ENCODE results near the gene KIF24.
A peak's percentile ranks its signal among the peaks of the same experiment; 100 is the strongest.
"Not testable (repeated sequence)": the region's sequence is repeated elsewhere in the genome, so short reads cannot be mapped to it uniquely, and the experiment has no call there.

KIF24 gene

DNA sequence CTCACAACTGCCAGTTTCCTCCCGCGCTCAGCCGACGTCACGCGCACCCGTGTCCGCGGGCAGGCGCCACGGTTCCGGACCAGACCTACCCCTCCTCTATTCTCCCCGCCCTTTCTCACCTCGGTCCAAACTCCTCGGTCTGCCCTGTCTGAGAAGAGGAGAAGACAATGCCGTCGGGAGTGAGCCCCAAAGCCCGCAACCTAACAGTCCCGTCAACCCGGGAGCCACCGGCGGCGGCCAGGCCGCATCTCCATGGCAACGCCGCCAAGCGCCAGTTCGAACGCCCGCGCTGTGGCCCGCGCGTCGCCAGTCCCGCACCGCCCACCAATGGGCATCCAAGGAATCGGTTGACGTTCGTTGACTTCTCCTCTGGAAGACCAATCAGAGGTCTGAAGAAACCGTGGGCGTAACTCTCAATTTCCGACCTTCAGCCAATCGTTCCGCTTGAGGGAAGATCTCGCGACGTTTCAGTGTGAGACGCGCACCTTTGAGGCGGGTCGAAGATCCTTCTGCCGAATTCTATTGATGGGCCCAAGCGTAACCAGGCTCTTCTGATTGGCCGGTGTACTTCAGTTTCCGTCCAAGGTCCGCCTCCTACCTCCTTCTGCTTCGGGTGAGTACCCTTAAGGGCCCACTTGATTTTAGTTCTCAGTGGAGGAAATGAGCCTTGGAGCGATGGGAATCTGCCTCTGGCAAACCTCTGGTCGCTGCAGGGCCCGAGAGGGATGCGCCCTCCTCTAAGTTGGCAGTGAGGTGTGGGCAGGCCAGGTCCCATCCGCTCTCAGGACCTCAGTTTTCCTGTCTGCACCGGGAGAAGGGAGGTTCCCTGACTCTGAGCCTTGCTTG, at the start of gene KIF24, which contains the start of gene NUDT2:
TSS of gene KIF24 (minus strand) at position 282 of the 846 bp plus-strand sequence. CDS start 17,922 bp downstream, outside the sequence.
TSS of gene NUDT2 (plus strand) at position 583 of the 846 bp plus-strand sequence. CDS start 9,471 bp downstream, outside the sequence.
- DNase-seq (ENCODE audit: low read depth) = peak; percentile 88

GRCh38 chr9:34378376-34379060, 49.5 kb upstream of the KIF24 start:
- no peak for DNase-seq (ENCODE audit: low read depth)

DNA sequence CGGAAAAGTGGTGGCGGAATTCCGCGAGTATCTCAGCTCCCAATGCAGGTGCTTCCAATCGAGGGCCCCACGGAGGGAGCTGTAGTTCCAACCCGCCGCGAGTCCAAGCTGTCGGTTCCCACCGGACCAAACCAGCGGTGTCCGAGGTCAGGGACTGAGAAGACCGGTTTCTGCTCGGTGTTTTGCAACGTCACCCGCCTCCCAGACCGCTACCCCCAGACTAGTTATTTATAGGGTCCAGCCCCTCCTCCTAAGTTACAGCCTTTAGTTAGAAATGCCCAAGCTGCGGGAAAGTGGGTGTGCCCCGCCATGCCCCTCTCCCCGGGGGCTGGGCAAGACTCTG, 48.3 kb upstream of the KIF24 start:
- DNase-seq (ENCODE audit: low read depth) = no peak

DNA sequence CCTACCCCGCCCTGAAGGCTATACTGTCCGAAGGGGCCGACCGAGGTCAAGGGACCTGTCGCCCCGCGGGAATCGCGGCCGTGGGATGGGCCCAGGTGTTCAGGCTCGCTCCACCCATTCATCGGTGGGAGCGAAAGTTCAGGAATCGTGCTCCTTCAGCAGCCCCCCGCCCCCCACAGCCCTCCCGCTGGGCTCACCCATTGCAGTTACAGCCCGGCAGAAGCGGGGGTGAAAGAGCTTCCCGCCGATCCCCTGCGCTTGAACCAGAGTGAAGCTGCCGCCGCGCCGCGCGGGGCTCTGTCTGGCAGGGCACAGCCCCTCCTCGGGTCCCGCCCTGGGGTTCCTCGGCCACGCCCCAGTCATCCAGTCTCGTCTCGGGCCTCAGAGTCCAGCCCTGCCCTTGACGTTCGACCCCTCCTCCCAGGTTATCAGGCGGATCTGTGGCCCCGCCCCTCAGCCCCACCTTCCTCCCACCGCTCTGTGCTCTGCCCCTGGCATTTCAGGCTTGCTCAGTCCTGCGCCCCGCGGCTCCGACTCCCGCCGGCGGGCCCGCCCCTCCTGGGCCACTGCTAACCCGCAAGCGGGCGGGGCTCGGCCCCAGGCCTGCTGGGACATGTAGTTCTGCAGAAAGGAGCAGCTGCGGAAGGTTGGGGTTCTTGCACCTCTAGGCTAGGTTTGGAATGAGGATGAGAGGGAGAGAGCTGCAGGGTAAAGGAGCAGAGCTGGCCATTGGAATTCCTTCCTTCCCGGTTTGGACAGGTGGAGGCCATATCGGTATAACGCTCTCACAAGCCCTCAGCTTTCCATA, 47.7 kb upstream of the KIF24 start, which contains the start of gene MYORG:
TSS of gene MYORG (minus strand) at position 303 of the 808 bp plus-strand sequence. CDS start 3,955 bp downstream, outside the sequence.
- peak; percentile 89 for DNase-seq (ENCODE audit: low read depth)

- DNase-seq (ENCODE audit: low read depth) = peak; percentile 20
These were observed 47.0 kb upstream of the KIF24 start for GRCh38 chr9:34375901-34376595.

GRCh38 chr9:34374905-34375552, 46.0 kb upstream of the KIF24 start:
- DNase-seq (ENCODE audit: low read depth) = no peak

DNA sequence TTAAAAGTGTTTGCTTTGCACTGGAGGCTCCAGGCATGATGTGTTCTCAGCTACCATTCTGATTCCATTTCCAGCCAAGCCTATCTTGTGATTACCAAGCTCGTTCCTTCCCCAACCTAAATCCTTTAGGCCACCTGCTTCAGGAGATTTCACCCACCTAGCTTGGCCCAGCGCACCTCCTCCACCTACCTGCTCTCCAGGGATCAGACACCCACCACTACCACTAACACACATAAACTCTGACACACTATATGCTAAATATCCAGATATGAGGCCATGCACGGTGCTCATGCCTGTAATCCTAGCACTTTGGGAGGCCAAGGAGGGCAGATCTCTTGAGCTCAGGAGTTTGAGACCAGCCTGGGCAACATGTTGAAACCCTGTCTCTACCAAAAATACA, 45.3 kb upstream of the KIF24 start:
- no peak for DNase-seq (ENCODE audit: low read depth)

GRCh38 chr9:34373749-34374148, 44.7 kb upstream of the KIF24 start:
- no peak for DNase-seq (ENCODE audit: low read depth)

DNA sequence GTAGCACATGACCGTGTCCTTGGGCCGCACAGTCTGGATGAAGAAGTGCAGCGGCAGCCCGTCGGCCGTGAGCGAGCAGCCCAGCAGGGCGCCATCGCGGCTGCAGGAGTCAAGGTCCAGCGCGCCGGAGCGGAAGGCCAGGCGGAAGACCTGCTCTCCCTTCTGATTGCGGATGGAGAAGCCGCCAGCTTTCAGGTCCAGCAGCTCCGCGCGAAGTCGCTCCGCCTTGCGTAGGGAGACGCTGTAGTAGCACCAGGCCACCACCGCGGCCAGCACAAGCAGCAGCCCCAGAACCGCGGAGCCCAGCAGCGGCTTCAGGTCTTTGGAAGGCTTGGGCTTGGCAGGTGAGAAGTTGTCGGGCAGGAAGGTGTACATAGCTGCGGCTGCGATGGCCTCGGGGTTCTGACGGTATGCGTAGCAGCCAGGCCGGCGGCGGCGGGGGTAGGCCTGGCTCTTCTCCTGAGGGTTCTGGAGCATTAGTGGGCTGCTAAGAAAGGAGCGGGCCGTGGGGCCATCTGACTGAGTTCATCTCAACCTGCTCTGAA, 43.5 kb upstream of the KIF24 start:
- DNase-seq (ENCODE audit: low read depth) = no peak

- DNase-seq (ENCODE audit: low read depth) = no peak
These were observed 42.9 kb upstream of the KIF24 start for GRCh38 chr9:34371886-34372466.

GRCh38 chr9:34370970-34371880, 42.2 kb upstream of the KIF24 start:
- no peak for DNase-seq (ENCODE audit: low read depth)

DNA sequence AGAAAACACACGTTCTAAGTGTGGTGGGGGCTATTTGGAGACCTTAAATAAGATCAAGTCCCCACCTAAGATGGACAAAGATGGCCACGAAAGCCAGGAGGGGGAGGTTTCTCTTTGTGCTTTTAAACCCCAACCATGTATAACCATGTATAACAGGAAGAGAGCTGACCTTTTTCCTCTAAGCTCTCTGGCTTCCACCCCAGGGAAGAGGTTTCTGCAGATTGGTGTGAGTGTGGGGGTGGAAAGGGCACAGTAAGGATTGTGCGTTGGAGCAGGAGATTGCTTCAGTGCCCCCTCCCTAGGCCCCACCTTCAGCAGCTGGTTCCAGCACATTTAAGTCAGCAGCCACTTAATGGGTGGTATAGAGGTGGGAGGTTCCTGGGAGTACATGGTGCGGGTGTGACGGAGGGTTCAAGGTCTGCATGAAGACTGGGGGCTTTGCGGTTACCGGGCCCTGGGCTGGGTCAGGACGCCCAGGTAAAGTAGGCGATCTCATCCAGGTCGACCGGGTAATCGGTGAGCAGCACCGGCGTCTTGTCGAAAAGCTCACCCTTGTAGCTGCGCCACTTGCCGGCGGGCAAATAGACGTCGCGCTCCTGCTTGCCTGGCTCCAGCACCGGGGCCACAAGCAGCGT, 41.4 kb upstream of the KIF24 start:
- DNase-seq (ENCODE audit: low read depth) = no peak

DNA sequence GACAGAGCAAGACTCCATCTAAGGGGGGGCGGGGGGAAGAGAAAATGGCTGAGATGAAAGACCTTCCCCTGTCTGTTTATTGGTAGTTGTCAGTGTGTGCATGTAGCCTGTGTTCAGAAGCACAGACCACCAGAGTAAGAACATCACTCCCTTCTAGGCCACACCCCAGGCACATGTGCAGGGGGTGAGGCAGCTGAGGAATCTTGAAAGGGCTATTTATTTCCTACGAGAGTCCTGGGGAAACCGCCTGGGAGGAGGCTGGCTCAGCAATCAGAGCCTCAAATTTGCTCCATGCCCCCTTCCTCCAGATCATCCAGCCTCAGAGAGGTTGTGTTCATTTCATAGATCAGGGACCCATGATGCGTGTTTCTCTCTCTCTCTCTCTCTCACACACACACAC, 40.6 kb upstream of the KIF24 start:
- no peak for DNase-seq (ENCODE audit: low read depth)

DNA sequence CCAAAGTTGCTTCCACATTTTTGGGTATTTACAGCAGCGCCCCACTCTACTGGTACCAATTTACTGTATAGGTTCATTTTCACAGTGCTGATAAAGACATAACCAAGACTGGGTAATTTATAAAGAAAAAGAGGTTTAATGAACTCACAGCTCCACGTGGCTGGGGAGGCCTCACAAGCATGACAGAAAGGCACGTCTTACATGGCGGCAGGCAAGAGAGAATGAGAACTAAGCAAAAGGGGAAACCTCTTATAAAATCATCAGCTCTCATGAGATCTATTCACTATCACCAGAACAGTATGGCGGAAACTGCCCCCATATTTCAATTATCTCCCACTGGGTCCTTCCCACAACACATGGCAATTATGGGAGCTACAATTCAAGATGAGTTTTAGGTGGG, 39.7 kb upstream of the KIF24 start:
- DNase-seq (ENCODE audit: low read depth) = not testable (repeated sequence)

DNA sequence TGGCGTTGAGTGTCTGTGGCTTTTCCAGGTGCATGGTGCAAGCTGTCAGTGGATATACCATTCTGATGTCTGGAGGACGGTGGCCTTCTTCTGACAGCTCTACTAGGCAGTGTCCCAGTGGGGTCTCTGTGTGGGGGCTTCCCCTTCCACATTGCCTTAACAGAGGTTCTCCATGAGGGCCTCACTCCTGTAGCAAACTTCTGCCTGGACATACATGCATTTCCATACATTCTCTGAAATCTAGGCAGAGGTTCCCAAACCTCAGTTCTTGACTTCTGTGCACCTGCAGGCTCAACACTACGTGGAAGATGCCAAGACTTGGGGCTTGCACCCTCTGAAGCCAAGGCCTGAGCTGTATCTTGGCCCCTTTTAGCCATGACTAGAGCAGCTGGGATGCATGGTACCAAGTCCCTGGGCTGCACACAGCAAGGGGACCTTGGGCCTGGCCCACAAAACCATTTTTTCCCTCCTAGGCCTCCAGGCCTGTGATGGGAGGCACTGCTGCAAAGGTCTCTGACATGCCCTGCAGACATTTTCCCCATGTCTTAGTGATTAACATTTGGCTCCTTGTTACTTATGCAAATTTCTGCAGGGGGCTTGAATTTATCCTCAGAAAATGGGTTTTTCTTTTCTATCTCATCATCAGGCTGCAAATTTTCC, 38.8 kb upstream of the KIF24 start:
- not testable (repeated sequence) for DNase-seq (ENCODE audit: low read depth)

GRCh38 chr9:34366365-34366764, 37.3 kb upstream of the KIF24 start:
- DNase-seq (ENCODE audit: low read depth) = no peak

DNA sequence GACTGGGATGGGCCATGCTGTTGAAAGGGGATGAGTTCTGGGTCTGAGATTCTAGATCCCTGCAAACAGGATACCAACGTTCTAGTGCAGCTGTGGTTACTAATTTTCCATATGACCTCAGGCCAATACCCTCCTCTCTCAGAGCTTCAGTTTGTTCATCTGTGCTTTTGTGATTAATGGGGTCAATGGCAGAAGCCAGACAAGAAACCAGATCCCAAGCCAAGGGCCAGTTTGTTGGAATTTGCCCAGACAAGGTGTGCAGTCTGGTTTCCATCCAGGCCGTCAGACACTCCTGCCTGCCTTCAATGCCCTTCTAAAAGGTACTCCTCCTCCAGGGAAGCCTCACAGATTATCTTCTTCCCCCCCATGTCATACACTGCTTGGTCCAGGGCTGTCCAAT, 36.2 kb upstream of the KIF24 start:
- no peak for DNase-seq (ENCODE audit: low read depth)

- DNase-seq (ENCODE audit: low read depth) = no peak
These were observed 34.7 kb upstream of the KIF24 start for GRCh38 chr9:34363619-34364351.

All from stimulated activated CD8-positive, alpha-beta memory T cell treated with anti-CD3 and anti-CD28 coated beads, Interleukin-12 subunit alpha, Interleukin-12 subunit beta, amount 100 ng/mL, for 1 hour (primary cell).